Upper lobe of left lung (tissue), 6 donors: ENCODE results near the gene NRXN3. TPM values are rescaled to one million over a fixed set of nuclear protein-coding genes. Genes with fewer than 3 reads are reported as not detected.

Source experiments
- ATAC-seq, 2 donors: fragments of 200-7000 bp; cut with Tn5 transposase; one replicate each; pipeline ENCODE4 v1.9.1; 2022; ENCODE audit warnings: mild to moderate bottlenecking in 2 of 2, moderate library complexity in 2 of 2; ENCODE audit not compliant: low FRiP score in 2 of 2
- DNase-seq, 2 donors: peaks; one replicate each; pipeline ENCODE4 v3.0.0-alpha.2; 2019 to 2020
- H3K27ac ChIP-seq, 4 donors: fragments of 200-600 bp; sonication (generic); one replicate each; pipeline ENCODE4 v1.5.1; 2016 to 2019
- H3K27me3 ChIP-seq, 4 donors: fragments of 200-600 bp; sonication (generic); one replicate each; pipeline ENCODE4 v1.5.1; 2017 to 2019
- H3K36me3 ChIP-seq, 4 donors: fragments of 200-600 bp; sonication (generic); one replicate each; pipeline ENCODE4 v1.5.1; 2016 to 2019
- H3K4me1 ChIP-seq, 4 donors: fragments of 200-600 bp; sonication (generic); one replicate each; pipeline ENCODE4 v1.5.1; 2018 to 2019
- H3K4me3 ChIP-seq, 4 donors: fragments of 200-600 bp; sonication (generic); one replicate each; pipeline ENCODE4 v1.5.1; 2017 to 2019; ENCODE audit warnings: mild to moderate bottlenecking in 2 of 4, moderate library complexity in 1 of 4
- H3K9me3 ChIP-seq, 4 donors: fragments of 200-600 bp; sonication (generic); one replicate each; pipeline ENCODE4 v1.5.1; 2018 to 2019
- EP300 ChIP-seq, 4 donors: sonication (generic); formaldehyde crosslinking; IDR thresholded peaks; one replicate each; pipeline ENCODE4 v1.5.1; 2017; ENCODE audit warnings: antibody characterized with exemption in 4 of 4, control low read depth in 2 of 4
- POLR2A ChIP-seq, 4 donors: fragments of 450-650 bp; IDR thresholded peaks; one replicate each; pipeline ENCODE4 v1.5.1; 2016 to 2017; ENCODE audit warnings: antibody characterized with exemption in 4 of 4, mild to moderate bottlenecking in 2 of 4
- POLR2AphosphoS5 ChIP-seq, 2 donors: sonication (generic); formaldehyde crosslinking; IDR thresholded peaks; one replicate each; pipeline ENCODE4 v1.5.1; 2017; ENCODE audit warnings: antibody characterized with exemption in 2 of 2
- WGBS, 2 donors: methylation state at CpG; one replicate each; pipeline ENCODE4 v1.1.5; 2017 to 2018; 5-methylcytosine and 5-hydroxymethylcytosine counted together
- small RNA-seq, 4 donors: library from RNA; depleted of rRNA; stranded (forward); fragments of <200 nt; gene quantifications; one replicate each; pipeline ENCODE3, GENCODE V24; 2016
- total RNA-seq, 6 donors: library from RNA; depleted of rRNA in 4 of 6; stranded (reverse); fragments of >200 nt in 4 of 6; gene quantifications; one replicate each; pipeline versions ENCODE4 v1.1.0 to v1.2.1, GENCODE V29; 2016 to 2021
- TF ChIP-seq, protein P1 (sequence below), 6 experiments: fragments of 450-650 bp in 4 of 6; fragments of 200-600 bp in 2 of 6; sonication (generic) in 2 of 6; IDR thresholded peaks; one replicate each; pipeline ENCODE4 v1.5.1; 2016 to 2019; ENCODE audit warnings: antibody characterized with exemption in 6 of 6
- donor health status: DM: no; HTN: no; CAD: no; lungs with moderate emphysema.
- donor health status: DM: no; HTN: yes; CAD: no; lungs with severe emphysema.

Gene NRXN3
- total RNA-seq, 6 donors from 2014 or later: 4.4 to 14.9 (median 7.2) TPM

GRCh38 chr14:79916281-79916680 is 1746.1 kb downstream of the NRXN3 start:
- no peak for TF ChIP-seq POLR2AphosphoS5 (IDR thresholded peaks at IDR 0.05)
- no peak for TF ChIP-seq EP300 (IDR thresholded peaks at IDR 0.05)
- no peak for TF ChIP-seq POLR2A (IDR thresholded peaks at IDR 0.05)
- TF ChIP-seq, protein P1, sequence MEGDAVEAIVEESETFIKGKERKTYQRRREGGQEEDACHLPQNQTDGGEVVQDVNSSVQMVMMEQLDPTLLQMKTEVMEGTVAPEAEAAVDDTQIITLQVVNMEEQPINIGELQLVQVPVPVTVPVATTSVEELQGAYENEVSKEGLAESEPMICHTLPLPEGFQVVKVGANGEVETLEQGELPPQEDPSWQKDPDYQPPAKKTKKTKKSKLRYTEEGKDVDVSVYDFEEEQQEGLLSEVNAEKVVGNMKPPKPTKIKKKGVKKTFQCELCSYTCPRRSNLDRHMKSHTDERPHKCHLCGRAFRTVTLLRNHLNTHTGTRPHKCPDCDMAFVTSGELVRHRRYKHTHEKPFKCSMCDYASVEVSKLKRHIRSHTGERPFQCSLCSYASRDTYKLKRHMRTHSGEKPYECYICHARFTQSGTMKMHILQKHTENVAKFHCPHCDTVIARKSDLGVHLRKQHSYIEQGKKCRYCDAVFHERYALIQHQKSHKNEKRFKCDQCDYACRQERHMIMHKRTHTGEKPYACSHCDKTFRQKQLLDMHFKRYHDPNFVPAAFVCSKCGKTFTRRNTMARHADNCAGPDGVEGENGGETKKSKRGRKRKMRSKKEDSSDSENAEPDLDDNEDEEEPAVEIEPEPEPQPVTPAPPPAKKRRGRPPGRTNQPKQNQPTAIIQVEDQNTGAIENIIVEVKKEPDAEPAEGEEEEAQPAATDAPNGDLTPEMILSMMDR (IDR thresholded peaks at IDR 0.05): no peak
- DNase-seq: no peak
- Histone ChIP-seq H3K27me3 (no peaks in the 10 kb centered on the region), H3K4me3 (no peak overlapping the region), H3K4me1 (no peaks in the 10 kb centered on the region), H3K36me3 (no peaks in the 10 kb centered on the region), H3K9me3 (no peaks in the 10 kb centered on the region), H3K27ac (no peak overlapping the region)
- no peak for ATAC-seq

DNA sequence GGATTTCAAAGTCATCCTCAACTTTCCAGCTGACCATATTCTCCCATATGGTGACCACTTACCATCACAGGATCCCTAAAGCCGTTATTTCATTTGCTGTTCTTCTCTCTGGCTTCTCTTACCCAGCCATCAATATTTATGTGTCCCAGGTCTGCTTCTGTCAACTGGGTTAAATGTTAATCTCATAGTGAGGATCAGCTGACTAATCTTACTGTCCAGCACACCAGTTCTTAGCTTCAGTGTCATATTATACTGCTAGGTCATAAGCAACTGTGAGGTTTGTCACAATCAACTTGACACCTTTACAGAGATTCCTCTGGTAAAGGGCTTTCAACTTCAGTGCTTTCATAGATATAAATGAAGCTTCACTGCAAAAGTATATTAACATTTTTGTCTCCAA is 1746.7 kb downstream of the NRXN3 start:
- 62 to 70% methylated on average over 1 of the region's 1 CpG for WGBS, 2 donors
- H3K9me3 ChIP-seq: no peaks in the 10 kb centered on the region
- H3K4me3 ChIP-seq: no peak overlapping the region
- no peak for ATAC-seq
- no peaks in the 10 kb centered on the region for H3K27me3 ChIP-seq
- DNase-seq: no peak
- no peaks in the 10 kb centered on the region for H3K36me3 ChIP-seq
- no peaks in the 10 kb centered on the region for H3K4me1 ChIP-seq
- TF ChIP-seq, protein P1 (IDR thresholded peaks at IDR 0.05): no peak
- no peak for TF ChIP-seq POLR2AphosphoS5 (IDR thresholded peaks at IDR 0.05)
- TF ChIP-seq POLR2A (IDR thresholded peaks at IDR 0.05): no peak
- TF ChIP-seq EP300 (IDR thresholded peaks at IDR 0.05): no peak
- H3K27ac ChIP-seq: no peak overlapping the region

Small RNA genes lying within 50 kb of the gene (small RNA-seq; reads per million reads assigned to genes)
- 0 to 0.44 (median 0) reads per million in 4 donors for gene RNA5SP388
